OCI-LY7 (cell line): ENCODE measurements around the gene KIRREL3. TPM values are rescaled to one million over a fixed set of nuclear protein-coding genes. Genes with fewer than 3 reads are reported as not detected.
"Not testable (repeated sequence)": the region's sequence is repeated elsewhere in the genome, so short reads cannot be mapped to it uniquely, and the experiment has no call there.

Experiments
- BruUV-seq: library from RNA; stranded (reverse); fragments of 400-500 nt; replicated peaks from 2 replicates; lab custom pipeline; 2021; lab: Mats Ljungman, UMichigan
- CTCF ChIA-PET: fragments of 300-600 bp; sonication (Branson Sonifier 250); formaldehyde crosslinking; loops from one replicate; lab custom pipeline; 2022; ENCODE audit warnings: antibody characterized with exemption; ENCODE audit not compliant: unreplicated experiment; lab: Charles Lee
- POLR2A ChIA-PET: fragments of 300-600 bp; sonication (Branson Sonifier 250); formaldehyde crosslinking; loops from one replicate; lab custom pipeline; 2022; ENCODE audit warnings: antibody characterized with exemption; lab: Charles Lee
- DNase-seq: peaks from one replicate; pipeline ENCODE4 v3.0.0-alpha.2; 2015; ENCODE audit warnings: low spot score
- H2AFZ ChIP-seq: fragments of 200-600 bp; sonication (generic), shearing (Covaris generic); 2 replicates; pipeline ENCODE4 v1.6.1; 2014; ENCODE audit warnings: mild to moderate bottlenecking, antibody characterized with exemption, low read length, moderate library complexity
- H3K27ac ChIP-seq: fragments of 200-600 bp; sonication (generic); 2 replicates; pipeline ENCODE4 v1.5.1; 2014; ENCODE audit warnings: mixed run types, low read depth, mild to moderate bottlenecking, moderate library complexity, low read length, inconsistent platforms; ENCODE audit not compliant: poor library complexity, severe bottlenecking
- H3K36me3 ChIP-seq: fragments of 200-600 bp; sonication (generic); 2 replicates; pipeline ENCODE4 v1.6.1; 2014; ENCODE audit warnings: mild to moderate bottlenecking, antibody characterized with exemption, low read length, moderate library complexity, mixed read lengths; ENCODE audit not compliant: insufficient read depth
- H3K4me1 ChIP-seq: fragments of 200-600 bp; sonication (generic); 2 replicates; pipeline ENCODE4 v1.5.1; 2014; ENCODE audit warnings: mild to moderate bottlenecking, low read length; ENCODE audit not compliant: insufficient read depth, poor library complexity, severe bottlenecking
- H3K4me2 ChIP-seq: fragments of 200-600 bp; sonication (generic); 2 replicates; pipeline ENCODE4 v1.6.1; 2014; ENCODE audit warnings: mild to moderate bottlenecking, low read length
- H3K4me3 ChIP-seq: fragments of 200-600 bp; sonication (generic); 2 replicates; pipeline ENCODE4 v1.5.1; 2014; ENCODE audit warnings: mild to moderate bottlenecking, low read depth, low read length; ENCODE audit not compliant: poor library complexity, severe bottlenecking
- H3K79me2 ChIP-seq: fragments of 200-600 bp; sonication (generic); 2 replicates; pipeline ENCODE4 v1.6.1; 2016; ENCODE audit warnings: low read depth, mild to moderate bottlenecking, low read length, moderate library complexity, mixed read lengths; ENCODE audit not compliant: insufficient read depth
- H3K9me2 ChIP-seq: fragments of 200-600 bp; sonication (generic); 2 replicates; pipeline ENCODE4 v1.6.1; 2016; ENCODE audit warnings: mild to moderate bottlenecking, low read length, mixed read lengths; ENCODE audit not compliant: insufficient read depth
- H3K9me3 ChIP-seq: fragments of 200-600 bp; sonication (generic); 2 replicates; pipeline ENCODE4 v1.6.1; 2014; ENCODE audit warnings: mild to moderate bottlenecking, mixed run types, low read length, mixed read lengths
- H4K20me1 ChIP-seq: fragments of 200-600 bp; sonication (generic); 2 replicates; pipeline ENCODE4 v1.6.1; 2014; ENCODE audit warnings: mild to moderate bottlenecking, antibody characterized with exemption, low read length, moderate library complexity, mixed read lengths; ENCODE audit not compliant: insufficient read depth
- EZH2phosphoT487 ChIP-seq: fragments of 200-600 bp; sonication (generic); IDR thresholded peaks from 2 replicates; pipeline ENCODE4 v1.6.1; 2018; ENCODE audit warnings: low read depth, borderline replicate concordance, mild to moderate bottlenecking, mixed run types, antibody characterized with exemption, low read length, moderate library complexity, mixed read lengths
- intact Hi-C: fragments of 100-400 bp; cut with micrococcal nuclease; formaldehyde crosslinking; loops from one replicate; pipeline ENCODE4 v1.10.0; 2022; ENCODE audit not compliant: unreplicated experiment
- total RNA-seq, 2 experiments: library from RNA; depleted of rRNA in 1 of 2; stranded (reverse); fragments of >200 nt in 1 of 2; shearing (Covaris generic) in 1 of 2; gene quantifications; 2 replicates each; pipeline ENCODE4 v1.2.3, GENCODE V29; 2014 to 2022
- TF ChIP-seq, protein P1 (sequence below): fragments of 200-600 bp; sonication (generic); conservative IDR thresholded peaks from 2 replicates; pipeline ENCODE4 v1.5.1; 2014; ENCODE audit warnings: mild to moderate bottlenecking, antibody characterized with exemption, low read length, moderate library complexity, mixed read lengths

The KIRREL3 gene
- total RNA-seq, 2 experiments from 2014 or later = not detected

DNA sequence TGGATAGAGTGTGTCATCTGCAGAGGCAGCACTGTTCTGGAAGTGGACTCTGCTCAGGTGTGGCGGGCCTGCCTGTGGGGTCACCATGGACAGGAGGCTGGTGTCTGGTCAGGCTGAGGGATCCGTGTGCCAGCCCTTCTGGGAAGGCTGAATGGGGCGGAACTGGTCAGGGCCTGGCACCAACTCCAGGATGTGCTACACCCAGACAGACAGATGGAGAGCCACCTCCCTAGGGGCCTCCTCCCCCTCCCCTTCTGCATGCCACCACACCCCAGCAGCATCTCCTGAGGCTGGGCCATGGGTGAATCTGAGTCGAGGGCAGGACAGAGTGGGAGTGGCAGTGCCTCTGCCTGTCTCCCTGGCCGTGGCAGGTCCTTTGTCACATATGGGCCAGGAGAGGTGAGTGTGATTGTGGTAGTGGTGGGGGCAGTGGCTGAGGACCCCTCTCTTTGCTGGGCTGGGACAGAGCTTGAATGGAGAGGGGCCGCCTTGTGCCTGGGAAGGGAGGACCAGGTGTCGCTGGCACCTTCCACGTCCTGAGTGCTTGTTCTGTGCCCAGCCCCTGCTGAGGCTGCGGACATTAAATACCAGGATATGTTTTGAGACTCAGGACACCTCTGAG lies 616.0 kb downstream of the KIRREL3 start:
- no peaks in the 10 kb centered on the region for H3K79me2 ChIP-seq
- intact Hi-C loops = no loop called here
- no peaks in the 10 kb centered on the region for H3K9me2 ChIP-seq
- peaks cover 5% of the 10 kb centered on the region for H3K4me1 ChIP-seq
- ChIA-PET POLR2A (no interaction called here), CTCF (no interaction called here)
- DNase-seq = no peak
- BruUV-seq = no TSS peak
- no peaks in the 10 kb centered on the region for H3K9me3 ChIP-seq
- no peaks in the 10 kb centered on the region for H3K36me3 ChIP-seq
- H4K20me1 ChIP-seq = no peaks in the 10 kb centered on the region
- no peak overlapping the region for H3K4me3 ChIP-seq
- no peak overlapping the region for H3K4me2 ChIP-seq
- TF ChIP-seq, protein P1, sequence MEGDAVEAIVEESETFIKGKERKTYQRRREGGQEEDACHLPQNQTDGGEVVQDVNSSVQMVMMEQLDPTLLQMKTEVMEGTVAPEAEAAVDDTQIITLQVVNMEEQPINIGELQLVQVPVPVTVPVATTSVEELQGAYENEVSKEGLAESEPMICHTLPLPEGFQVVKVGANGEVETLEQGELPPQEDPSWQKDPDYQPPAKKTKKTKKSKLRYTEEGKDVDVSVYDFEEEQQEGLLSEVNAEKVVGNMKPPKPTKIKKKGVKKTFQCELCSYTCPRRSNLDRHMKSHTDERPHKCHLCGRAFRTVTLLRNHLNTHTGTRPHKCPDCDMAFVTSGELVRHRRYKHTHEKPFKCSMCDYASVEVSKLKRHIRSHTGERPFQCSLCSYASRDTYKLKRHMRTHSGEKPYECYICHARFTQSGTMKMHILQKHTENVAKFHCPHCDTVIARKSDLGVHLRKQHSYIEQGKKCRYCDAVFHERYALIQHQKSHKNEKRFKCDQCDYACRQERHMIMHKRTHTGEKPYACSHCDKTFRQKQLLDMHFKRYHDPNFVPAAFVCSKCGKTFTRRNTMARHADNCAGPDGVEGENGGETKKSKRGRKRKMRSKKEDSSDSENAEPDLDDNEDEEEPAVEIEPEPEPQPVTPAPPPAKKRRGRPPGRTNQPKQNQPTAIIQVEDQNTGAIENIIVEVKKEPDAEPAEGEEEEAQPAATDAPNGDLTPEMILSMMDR = no peak
- TF ChIP-seq EZH2phosphoT487 = no peak
- no peak overlapping the region for H3K27ac ChIP-seq
- H2AFZ ChIP-seq = no peak overlapping the region

DNA sequence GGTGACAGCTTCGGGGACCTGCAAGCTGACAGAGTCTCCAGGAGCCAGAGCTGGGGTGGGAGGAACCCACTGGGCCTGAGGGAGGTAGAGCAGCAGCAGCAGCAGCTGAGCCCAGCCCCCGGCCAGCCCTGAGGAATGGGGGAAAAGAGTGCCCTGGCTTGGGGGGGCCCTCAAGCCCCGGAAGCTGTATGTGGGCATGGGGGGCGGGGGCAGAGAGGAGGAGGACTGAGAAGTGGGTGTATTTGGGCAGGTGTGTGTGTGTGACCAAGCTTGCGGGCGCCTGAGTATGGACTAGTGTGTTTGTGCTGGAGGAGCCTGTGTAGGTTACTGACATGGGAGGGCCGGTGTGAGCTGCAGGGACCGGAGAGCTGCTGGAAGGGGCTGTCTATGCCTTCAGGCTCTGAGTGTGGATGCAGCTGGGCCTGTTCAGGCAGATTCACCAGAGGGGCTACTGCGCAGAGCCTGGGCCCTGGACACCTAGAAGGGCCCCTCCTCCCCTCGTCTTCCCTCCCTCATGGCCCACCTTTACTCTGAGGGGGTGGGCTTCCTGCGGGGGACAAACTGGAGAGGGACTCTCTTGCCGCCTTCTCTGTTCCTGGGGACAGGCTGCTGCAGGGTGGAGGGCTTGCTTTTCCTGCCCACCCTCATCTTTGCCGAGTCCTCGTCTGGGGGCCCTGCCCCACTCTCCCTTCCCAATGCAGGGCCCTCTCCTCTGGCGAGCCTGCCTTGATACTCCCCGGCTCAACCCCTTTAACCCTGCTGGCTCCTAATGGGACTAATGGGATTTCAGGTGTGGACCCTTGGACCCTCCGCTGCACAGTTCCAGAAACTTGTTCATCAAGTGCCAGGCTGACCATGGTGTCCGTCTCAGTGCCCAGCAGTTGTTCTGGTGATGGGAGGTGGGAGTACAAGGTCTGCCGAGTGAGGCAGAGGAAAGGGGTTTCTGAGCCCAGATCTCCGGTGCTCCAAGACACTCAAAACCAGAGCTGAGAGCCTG lies 616.9 kb downstream of the KIRREL3 start:
- no peak for TF ChIP-seq EZH2phosphoT487
- TF ChIP-seq, protein P1 = no peak
- H3K27ac ChIP-seq = no peak overlapping the region
- intact Hi-C loops = no loop called here
- CTCF ChIA-PET = interaction anchor here (0.6 kb wide), 1 partner anchor 9 kb away, joined by 7 read pairs; no protein-coding TSS in a partner anchor
- POLR2A ChIA-PET = no interaction called here
- no TSS peak for BruUV-seq
- H3K4me1 ChIP-seq = peaks cover 5% of the 10 kb centered on the region
- no peaks in the 10 kb centered on the region for H3K9me3 ChIP-seq
- H4K20me1 ChIP-seq = 0 out of 2 replicates have a peak, but pooled peaks cover 3% of the 10 kb centered on the region
- H3K9me2 ChIP-seq = no peaks in the 10 kb centered on the region
- H2AFZ ChIP-seq = no peak overlapping the region
- DNase-seq = no peak
- H3K4me2 ChIP-seq = no peak overlapping the region
- H3K4me3 ChIP-seq = no peak overlapping the region
- H3K36me3 ChIP-seq = no peaks in the 10 kb centered on the region
- no peaks in the 10 kb centered on the region for H3K79me2 ChIP-seq

DNA sequence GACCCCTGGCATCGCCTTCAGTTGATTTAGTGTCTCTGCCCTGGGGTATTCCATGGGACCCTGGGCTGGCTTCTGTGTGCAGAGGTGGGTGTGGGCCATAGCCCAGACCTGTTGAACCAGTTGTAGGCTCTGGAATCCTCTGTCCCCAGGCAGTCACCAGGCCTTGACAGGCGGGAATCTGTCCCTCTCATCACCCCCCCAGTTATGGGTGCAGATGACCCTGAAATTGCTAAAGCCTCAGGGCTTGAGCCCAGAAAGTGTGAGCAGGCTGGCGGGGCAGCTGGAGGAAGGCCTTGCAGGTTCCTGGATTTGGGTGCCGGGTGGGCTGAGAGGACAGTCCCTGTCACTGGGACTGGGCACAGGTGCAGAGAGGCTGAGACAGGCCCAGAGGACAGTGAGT lies 617.9 kb downstream of the KIRREL3 start:
- DNase-seq, H3K9me2 ChIP-seq, H3K27ac ChIP-seq, POLR2A ChIA-PET, BruUV-seq, H3K36me3 ChIP-seq, H3K4me2 ChIP-seq, H3K4me1 ChIP-seq, H3K4me3 ChIP-seq, H2AFZ ChIP-seq, intact Hi-C loops, H3K79me2 ChIP-seq, H3K9me3 ChIP-seq, H4K20me1 ChIP-seq: not testable (repeated sequence)
- CTCF ChIA-PET = interaction anchor here (0.6 kb wide), 1 partner anchor 10 kb away, joined by 7 read pairs; no protein-coding TSS in a partner anchor

DNA sequence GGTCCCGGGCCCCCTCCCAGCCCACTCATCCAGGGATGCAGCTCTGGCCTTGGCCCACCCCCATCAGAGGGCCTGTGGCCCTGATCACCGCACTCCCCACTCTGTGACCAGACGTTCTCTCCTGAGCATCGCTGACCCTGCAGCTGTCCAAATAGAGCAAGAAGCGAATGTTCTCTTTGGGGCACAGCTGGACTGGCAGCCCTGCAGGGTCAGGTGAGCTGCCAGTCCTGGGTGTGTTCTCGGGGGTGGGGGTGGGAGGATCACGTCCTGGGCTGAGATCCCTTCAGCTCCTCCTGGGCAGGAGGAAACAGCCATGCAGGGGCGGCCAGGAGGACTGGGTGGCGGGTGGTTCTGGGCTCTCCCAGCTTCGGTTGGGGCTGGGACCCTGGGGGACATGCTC lies 618.6 kb downstream of the KIRREL3 start:
- H3K27ac ChIP-seq, CTCF ChIA-PET, H3K4me1 ChIP-seq, BruUV-seq, H3K4me2 ChIP-seq, DNase-seq, H3K79me2 ChIP-seq, H3K36me3 ChIP-seq, H2AFZ ChIP-seq, H3K9me2 ChIP-seq, POLR2A ChIA-PET, H3K9me3 ChIP-seq, H4K20me1 ChIP-seq, H3K4me3 ChIP-seq, intact Hi-C loops: not testable (repeated sequence)
